Right lobe of liver (tissue), 6 donors: ENCODE measurements around the gene MUTYH. TPM values are rescaled to one million over a fixed set of nuclear protein-coding genes. Genes with fewer than 3 reads are reported as not detected.
A peak's percentile ranks its signal among the peaks of the same experiment; 100 is the strongest.

Experiments used
- ATAC-seq, 4 donors: fragments of 200-7000 bp; cut with Tn5 transposase; one replicate each; pipeline ENCODE4 v1.9.1; 2020; ENCODE audit warnings: mild to moderate bottlenecking in 4 of 4, moderate library complexity in 4 of 4
- DNase-seq, 3 donors: peaks; one replicate each; pipeline ENCODE4 v3.0.0-alpha.2; 2020
- H3K27ac ChIP-seq, 3 donors: fragments of 200-600 bp; one replicate each; pipeline ENCODE4 v1.8.0; 2022
- H3K27me3 ChIP-seq, 2 donors: fragments of 200-600 bp; one replicate each; pipeline ENCODE4 v1.8.0; 2022
- H3K36me3 ChIP-seq, 4 donors: fragments of 200-600 bp; sonication (generic) in 1 of 4; one replicate each; pipeline versions ENCODE4 v1.5.1 to v1.8.0; 2017 to 2022; ENCODE audit warnings: control low read depth in 1 of 4
- H3K4me1 ChIP-seq, 4 donors: fragments of 200-600 bp; sonication (generic) in 1 of 4; one replicate each; pipeline versions ENCODE4 v1.5.1 to v1.8.0; 2017 to 2022; ENCODE audit warnings: control low read depth in 1 of 4
- H3K4me3 ChIP-seq, 3 donors: fragments of 200-600 bp; one replicate each; pipeline ENCODE4 v1.8.0; 2022
- H3K9me3 ChIP-seq, 4 donors: fragments of 200-600 bp; sonication (generic) in 1 of 4; one replicate each; pipeline versions ENCODE4 v1.5.1 to v1.8.0; 2017 to 2022; ENCODE audit warnings: control low read depth in 1 of 4
- CTCF ChIP-seq, 4 donors: fragments of 200-600 bp in 3 of 4; fragments of 450-650 bp in 1 of 4; IDR thresholded peaks; one replicate each; pipeline versions ENCODE4 v1.5.1 to v1.8.0; 2016 to 2022; ENCODE audit warnings: antibody characterized with exemption in 4 of 4, mild to moderate bottlenecking in 2 of 4
- POLR2A ChIP-seq: fragments of 450-650 bp; IDR thresholded peaks from one replicate; pipeline ENCODE4 v1.6.1; 2017; ENCODE audit warnings: antibody characterized with exemption, mild to moderate bottlenecking
- WGBS: methylation state at CpG from one replicate; pipeline ENCODE4 v1.1.6; 2018; ENCODE audit warnings: low coverage, low lambda C conversion rate; ENCODE audit not compliant: insufficient coverage; ENCODE audit errors: missing lambda C conversion rate; 5-methylcytosine and 5-hydroxymethylcytosine counted together
- intact Hi-C, 2 donors: fragments of 100-400 bp; cut with DNase I; formaldehyde crosslinking; loops; one replicate each; pipeline versions ENCODE4 v1.11.2 to v1.14.1; 2022
- total RNA-seq, 6 experiments: library from RNA; depleted of rRNA in 2 of 6; stranded (reverse); fragments of >200 nt in 2 of 6; fragmentation: NEBNext Ultra II Directional in 3 of 6; extraction: Animal tissue kit (Norgen Biotek cat#: 25700) in 3 of 6; gene quantifications; one replicate each; pipeline versions ENCODE4 v1.1.0 to v1.2.4, GENCODE V29; 2016 to 2023
- donor health status: DM: no; HTN: yes; CAD: no.
- donor health status: DM: no; HTN: no; CAD: no.
- donor health status: DM: no; HTN: no; CAD: no.
- donor health status: DM: no; HTN: yes; CAD: no.
- donor health status: DM: no; HTN: yes; CAD: no.

Gene MUTYH
- total RNA-seq, 6 experiments from 2014 or later = 7.2 to 11.9 (median 8.4) TPM

GRCh38 chr1:45348966-45349677 is 8.9 kb upstream of the MUTYH start:
- Histone ChIP-seq H3K9me3 (no peaks in the 10 kb centered on the region), H3K4me1 (peaks cover 0 to 15% (median 4%) of the 10 kb centered on the region in 4 donors), H3K27ac (no peak overlapping the region), H3K36me3 (peaks cover 0 to 14% (median 5%) of the 10 kb centered on the region in 4 donors), H3K4me3 (no peak overlapping the region), H3K27me3 (no peaks in the 10 kb centered on the region)
- DNase-seq (peak; percentile 58 to 78 (median 76)), ATAC-seq (peak; percentile 74 to 93 (median 79))
- TF ChIP-seq CTCF (IDR thresholded peaks at IDR 0.05) (no peak), POLR2A (no peak)
- intact Hi-C loops = no loop called here
- WGBS = 37% methylated on average over 2 of the region's 3 CpGs

DNA sequence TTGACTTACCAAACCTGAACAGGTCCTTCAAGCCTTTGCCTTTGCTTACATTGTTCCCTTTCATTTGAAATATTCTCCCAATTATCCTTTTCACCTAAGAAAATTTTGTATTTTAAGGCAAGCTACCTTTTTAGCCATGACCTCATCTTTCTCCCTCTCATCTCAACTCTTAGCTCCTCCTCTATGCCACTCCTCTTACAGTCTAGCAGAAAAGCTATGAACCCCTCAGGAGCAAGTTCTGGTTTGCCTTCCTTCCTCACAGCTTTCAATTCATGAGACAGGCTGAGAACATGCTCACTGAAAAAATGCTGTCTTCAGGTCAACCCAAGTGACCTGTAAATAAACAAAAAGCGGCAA is 8.3 kb upstream of the MUTYH start:
- ATAC-seq (no peak), DNase-seq (no peak)
- H3K27ac ChIP-seq = no peak overlapping the region
- H3K4me3 ChIP-seq = no peak overlapping the region
- H3K27me3 ChIP-seq = no peaks in the 10 kb centered on the region
- 42% methylated on average over 1 of the region's 1 CpG for whole genome bisulfite sequencing
- intact Hi-C loops = no loop called here
- H3K9me3 ChIP-seq = no peaks in the 10 kb centered on the region
- TF ChIP-seq POLR2A (no peak), CTCF (IDR thresholded peaks at IDR 0.05) (no peak)
- peaks cover 0 to 20% (median 7%) of the 10 kb centered on the region in 4 donors for H3K36me3 ChIP-seq
- H3K4me1 ChIP-seq = peaks cover 0 to 15% (median 4%) of the 10 kb centered on the region in 4 donors

GRCh38 chr1:45348020-45348419 is 7.8 kb upstream of the MUTYH start:
- 100% methylated on average over 1 of the region's 2 CpGs for WGBS
- Histone ChIP-seq H3K9me3 (no peaks in the 10 kb centered on the region), H3K4me3 (no peak overlapping the region), H3K4me1 (peaks cover 0 to 15% (median 4%) of the 10 kb centered on the region in 4 donors), H3K36me3 (peaks cover 0 to 25% (median 10%) of the 10 kb centered on the region in 4 donors), H3K27me3 (no peaks in the 10 kb centered on the region), H3K27ac (no peak overlapping the region)
- no peak for DNase-seq
- intact Hi-C loops = no loop called here
- no peak for TF ChIP-seq CTCF (IDR thresholded peaks at IDR 0.05)
- TF ChIP-seq POLR2A = no peak
- ATAC-seq = no peak

DNA sequence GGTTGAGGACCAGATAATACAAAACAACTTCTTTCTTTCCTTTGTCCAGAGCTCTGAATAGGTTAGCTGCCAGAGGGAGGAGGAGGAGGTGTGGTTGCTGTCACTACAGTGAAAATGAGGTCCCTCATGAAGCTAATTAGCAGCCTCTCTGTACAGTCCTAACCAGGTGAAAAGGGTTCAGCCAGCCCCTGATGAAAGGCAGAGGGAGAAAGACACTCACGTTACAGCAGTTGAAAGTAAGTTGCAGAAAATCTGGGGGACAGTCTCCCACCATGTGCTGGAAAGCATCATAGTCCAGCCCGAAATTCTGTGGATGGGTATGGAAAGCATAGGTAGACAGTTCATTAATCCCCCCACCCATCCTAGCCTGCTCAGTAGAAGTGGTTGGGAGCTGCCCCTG is 6.2 kb upstream of the MUTYH start:
- TF ChIP-seq POLR2A = no peak
- TF ChIP-seq CTCF (IDR thresholded peaks at IDR 0.05) = no peak
- H3K36me3 ChIP-seq = peaks cover 0 to 38% (median 15%) of the 10 kb centered on the region in 4 donors
- WGBS = 94% methylated on average over 2 of the region's 2 CpGs
- no peaks in the 10 kb centered on the region for H3K9me3 ChIP-seq
- H3K4me1 ChIP-seq = peaks cover 0 to 16% (median 4%) of the 10 kb centered on the region in 4 donors
- no peak overlapping the region for H3K4me3 ChIP-seq
- ATAC-seq = no peak
- no peak overlapping the region for H3K27ac ChIP-seq
- no peaks in the 10 kb centered on the region for H3K27me3 ChIP-seq
- DNase-seq = no peak
- intact Hi-C loops = no loop called here
